Measurements from ENCODE around the gene CCDC73. TPM values are rescaled to one million over a fixed set of nuclear protein-coding genes. Genes with fewer than 3 reads are reported as not detected.

Gene CCDC73
- total and polyA plus RNA-seq, 7 donors = 0.01 TPM; not detected in 6

DNA sequence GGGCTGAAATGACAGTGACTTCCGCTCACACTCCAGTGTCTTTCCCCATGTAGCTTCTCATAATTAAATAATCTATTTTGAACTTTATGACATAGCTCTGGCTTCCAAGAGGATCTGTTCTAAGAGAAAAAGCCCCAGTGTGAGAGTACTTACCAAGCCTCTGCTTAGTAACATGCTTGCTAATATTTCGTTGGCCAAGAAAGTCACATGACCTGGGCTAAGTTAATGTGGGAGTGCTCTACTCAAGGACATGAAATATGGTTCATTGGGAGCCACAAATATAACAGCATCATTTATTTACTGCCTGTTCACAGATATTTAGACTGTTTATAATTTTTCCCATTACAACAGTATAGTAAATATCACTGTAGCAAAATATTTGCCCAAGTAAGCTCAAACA is 42.5 kb downstream of the CCDC73 start:
- 84 to 91% (median 87%) methylated on average over 2 of the region's 2 CpGs for whole genome bisulfite sequencing, 3 donors
- intact Hi-C loops (cut with DNase I) = no loop called here

GRCh38 chr11:32751381-32751780 is 43.1 kb downstream of the CCDC73 start:
- no peaks in the 10 kb centered on the region for H3K4me1 ChIP-seq
- no peak overlapping the region for H3K27ac ChIP-seq
- H3K36me3 ChIP-seq (ENCODE audit: insufficient read depth in 1 of 2, low read depth in 1 of 2) = no peaks in the 10 kb centered on the region
- H3K27me3 ChIP-seq (ENCODE audit: insufficient read depth in 3 of 3, low read length in 2 of 3) = no peaks in the 10 kb centered on the region
- intact Hi-C loops (cut with DNase I) = no loop called here
- DNase-seq = no peak
- 78 to 94% (median 81%) methylated on average over 6 of the region's 6 CpGs for WGBS, 3 donors
- H3K9me3 ChIP-seq = no peaks in the 10 kb centered on the region
- TF ChIP-seq, protein P1, sequence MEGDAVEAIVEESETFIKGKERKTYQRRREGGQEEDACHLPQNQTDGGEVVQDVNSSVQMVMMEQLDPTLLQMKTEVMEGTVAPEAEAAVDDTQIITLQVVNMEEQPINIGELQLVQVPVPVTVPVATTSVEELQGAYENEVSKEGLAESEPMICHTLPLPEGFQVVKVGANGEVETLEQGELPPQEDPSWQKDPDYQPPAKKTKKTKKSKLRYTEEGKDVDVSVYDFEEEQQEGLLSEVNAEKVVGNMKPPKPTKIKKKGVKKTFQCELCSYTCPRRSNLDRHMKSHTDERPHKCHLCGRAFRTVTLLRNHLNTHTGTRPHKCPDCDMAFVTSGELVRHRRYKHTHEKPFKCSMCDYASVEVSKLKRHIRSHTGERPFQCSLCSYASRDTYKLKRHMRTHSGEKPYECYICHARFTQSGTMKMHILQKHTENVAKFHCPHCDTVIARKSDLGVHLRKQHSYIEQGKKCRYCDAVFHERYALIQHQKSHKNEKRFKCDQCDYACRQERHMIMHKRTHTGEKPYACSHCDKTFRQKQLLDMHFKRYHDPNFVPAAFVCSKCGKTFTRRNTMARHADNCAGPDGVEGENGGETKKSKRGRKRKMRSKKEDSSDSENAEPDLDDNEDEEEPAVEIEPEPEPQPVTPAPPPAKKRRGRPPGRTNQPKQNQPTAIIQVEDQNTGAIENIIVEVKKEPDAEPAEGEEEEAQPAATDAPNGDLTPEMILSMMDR (IDR thresholded peaks at IDR 0.05) = no peak
- no peak for ATAC-seq
- H3K4me3 ChIP-seq = no peak overlapping the region

More for the DNA sequence above, 42.5 kb downstream of the CCDC73 start:
- TF ChIP-seq, protein P1 (IDR thresholded peaks at IDR 0.05) = no peak
- DNase-seq (no peak), ATAC-seq (no peak)
- H3K36me3 ChIP-seq (ENCODE audit: insufficient read depth in 1 of 2, low read depth in 1 of 2) = no peaks in the 10 kb centered on the region
- no peak overlapping the region for H3K27ac ChIP-seq
- H3K27me3 ChIP-seq (ENCODE audit: insufficient read depth in 3 of 3, low read length in 2 of 3) = no peaks in the 10 kb centered on the region
- H3K4me1 ChIP-seq = no peaks in the 10 kb centered on the region
- no peak overlapping the region for H3K4me3 ChIP-seq
- no peaks in the 10 kb centered on the region for H3K9me3 ChIP-seq

DNA sequence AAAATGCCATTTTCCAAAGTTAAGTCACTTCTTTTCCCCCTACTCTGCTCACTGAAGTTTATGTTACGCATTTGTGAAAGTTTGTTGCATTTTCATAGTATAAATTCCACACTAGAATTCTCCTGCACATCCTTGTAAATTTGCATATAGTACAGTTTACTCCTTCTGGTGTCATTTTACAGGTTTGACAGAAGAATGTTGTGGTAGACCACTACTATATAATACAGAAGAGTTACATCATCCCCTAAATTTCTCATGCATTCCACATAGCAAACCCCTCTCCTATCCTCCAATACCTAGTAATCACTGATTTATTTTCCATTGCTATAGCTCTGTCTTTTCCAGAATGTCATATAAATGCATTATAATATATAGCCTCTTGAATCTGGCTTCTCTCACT is 64.5 kb downstream of the CCDC73 start:
- WGBS, 3 donors = 86 to 89% (median 89%) methylated on average over 1 of the region's 1 CpG
- DNase-seq = no peak
- Histone ChIP-seq H3K36me3 (ENCODE audit: insufficient read depth in 1 of 2, low read depth in 1 of 2) (no peaks in the 10 kb centered on the region), H3K9me3 (no peaks in the 10 kb centered on the region), H3K27me3 (ENCODE audit: insufficient read depth in 3 of 3, low read length in 2 of 3) (peaks cover 0 to 3% (median 0%) of the 10 kb centered on the region in 3 donors), H3K27ac (no peak overlapping the region), H3K4me3 (no peak overlapping the region), H3K4me1 (no peaks in the 10 kb centered on the region)
- no peak for ATAC-seq
- TF ChIP-seq, protein P1 (IDR thresholded peaks at IDR 0.05) = no peak
- intact Hi-C loops (cut with DNase I) = no loop called here

- Histone ChIP-seq H3K4me1 (no peaks in the 10 kb centered on the region), H3K4me3 (no peak overlapping the region), H3K27me3 (ENCODE audit: insufficient read depth in 3 of 3, low read length in 2 of 3) (peaks cover 0 to 3% (median 0%) of the 10 kb centered on the region in 3 donors), H3K9me3 (no peaks in the 10 kb centered on the region), H3K27ac (no peak overlapping the region), H3K36me3 (ENCODE audit: insufficient read depth in 1 of 2, low read depth in 1 of 2) (no peaks in the 10 kb centered on the region)
- DNase-seq = no peak
- no peak for ATAC-seq
- TF ChIP-seq, protein P1 (IDR thresholded peaks at IDR 0.05) = no peak
- intact Hi-C loops (cut with DNase I) = no loop called here
- WGBS, 3 donors = 44 to 48% (median 48%) methylated on average over 3 of the region's 3 CpGs
Measured at GRCh38 chr11:32723332-32723731, 71.1 kb downstream of the CCDC73 start.

- no peaks in the 10 kb centered on the region for H3K4me1 ChIP-seq
- H3K36me3 ChIP-seq (ENCODE audit: insufficient read depth in 1 of 2, low read depth in 1 of 2) = no peaks in the 10 kb centered on the region
- no peak for ATAC-seq
Measured at GRCh38 chr11:32722255-32722654, 72.2 kb downstream of the CCDC73 start.

More at GRCh38 chr11:32722255-32722654, 72.2 kb downstream of the CCDC73 start:
- intact Hi-C loops (cut with DNase I) = no loop called here
- no peak overlapping the region for H3K27ac ChIP-seq
- no peak for DNase-seq
- no peaks in the 10 kb centered on the region for H3K9me3 ChIP-seq
- TF ChIP-seq, protein P1 (IDR thresholded peaks at IDR 0.05) = no peak
- H3K4me3 ChIP-seq = no peak overlapping the region
- H3K27me3 ChIP-seq (ENCODE audit: insufficient read depth in 3 of 3, low read length in 2 of 3) = peaks cover 0 to 3% (median 0%) of the 10 kb centered on the region in 3 donors

All from psoas muscle (tissue), 8 donors.